C4-2B (cell line): ENCODE data around the gene ASXL3.

Experiments used
- ZFX ChIP-seq: fragments of 450-650 bp; IDR thresholded peaks from 2 replicates; pipeline ENCODE4 v1.6.1; 2017
- TF ChIP-seq, protein P1 (sequence below): fragments of 450-650 bp; conservative IDR thresholded peaks from 2 replicates; pipeline ENCODE4 v1.5.1; 2017; ENCODE audit warnings: mild to moderate bottlenecking

DNA sequence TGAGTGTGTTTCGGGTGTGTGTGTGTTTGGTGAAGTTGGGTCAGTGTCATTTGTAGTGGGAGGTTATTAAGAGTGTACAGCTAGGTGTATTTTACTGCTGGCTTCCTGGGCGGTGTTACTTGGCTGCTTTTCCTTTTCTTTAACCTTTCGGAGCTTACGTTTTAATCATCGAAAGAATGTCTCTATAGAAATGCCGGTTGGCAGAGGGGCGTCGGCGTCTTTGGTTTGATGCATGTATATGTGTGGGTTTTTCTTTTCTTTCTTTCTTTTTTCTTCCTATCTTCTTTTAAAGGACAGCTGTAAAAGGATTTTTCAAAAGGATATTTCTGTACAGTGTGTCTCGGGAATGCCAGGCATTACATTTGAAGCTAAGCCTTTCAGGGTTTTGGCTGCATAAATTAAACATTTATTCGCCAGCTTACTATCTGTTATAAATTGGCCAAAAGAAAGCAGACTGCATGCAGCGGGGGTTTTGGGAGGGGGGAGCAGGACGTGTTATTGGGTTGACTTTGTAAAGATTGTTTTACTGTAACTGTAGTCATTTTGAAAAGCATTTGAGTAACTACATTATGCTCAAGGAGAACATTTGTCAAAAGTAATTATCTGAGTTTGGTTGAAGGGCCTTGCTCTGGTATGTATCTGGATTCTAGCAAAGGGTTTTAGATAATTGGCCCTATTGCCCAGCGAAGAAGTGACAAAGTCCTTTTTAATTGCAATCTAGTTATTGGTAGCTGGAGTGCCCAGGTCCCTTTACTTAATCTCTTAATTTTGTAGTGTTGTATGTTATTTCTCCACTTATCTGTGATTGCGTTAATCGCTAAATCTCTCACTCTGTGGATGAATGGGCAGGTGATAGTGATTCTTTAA lies 1.6 kb downstream of the ASXL3 start:
- TF ChIP-seq, protein P1, sequence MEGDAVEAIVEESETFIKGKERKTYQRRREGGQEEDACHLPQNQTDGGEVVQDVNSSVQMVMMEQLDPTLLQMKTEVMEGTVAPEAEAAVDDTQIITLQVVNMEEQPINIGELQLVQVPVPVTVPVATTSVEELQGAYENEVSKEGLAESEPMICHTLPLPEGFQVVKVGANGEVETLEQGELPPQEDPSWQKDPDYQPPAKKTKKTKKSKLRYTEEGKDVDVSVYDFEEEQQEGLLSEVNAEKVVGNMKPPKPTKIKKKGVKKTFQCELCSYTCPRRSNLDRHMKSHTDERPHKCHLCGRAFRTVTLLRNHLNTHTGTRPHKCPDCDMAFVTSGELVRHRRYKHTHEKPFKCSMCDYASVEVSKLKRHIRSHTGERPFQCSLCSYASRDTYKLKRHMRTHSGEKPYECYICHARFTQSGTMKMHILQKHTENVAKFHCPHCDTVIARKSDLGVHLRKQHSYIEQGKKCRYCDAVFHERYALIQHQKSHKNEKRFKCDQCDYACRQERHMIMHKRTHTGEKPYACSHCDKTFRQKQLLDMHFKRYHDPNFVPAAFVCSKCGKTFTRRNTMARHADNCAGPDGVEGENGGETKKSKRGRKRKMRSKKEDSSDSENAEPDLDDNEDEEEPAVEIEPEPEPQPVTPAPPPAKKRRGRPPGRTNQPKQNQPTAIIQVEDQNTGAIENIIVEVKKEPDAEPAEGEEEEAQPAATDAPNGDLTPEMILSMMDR: no peak
- TF ChIP-seq ZFX: no peak
